ENCODE data around the gene SHB.

SHB gene

GRCh38 chr9:38064842-38065368 is 4.1 kb downstream of the SHB start:
- no peak overlapping the region for H3K4me3 ChIP-seq (ENCODE audit: low read depth, low read length)
- no peak for TF ChIP-seq CTCF (IDR thresholded peaks at IDR 0.05; ENCODE audit: insufficient read depth, low read depth, low read length, missing control alignments)
- DNase-seq (ENCODE audit: low read depth) = no peak

GRCh38 chr9:38063363-38063707 is 5.7 kb downstream of the SHB start:
- H3K4me3 ChIP-seq (ENCODE audit: low read depth, low read length) = no peak overlapping the region
- TF ChIP-seq CTCF (IDR thresholded peaks at IDR 0.05; ENCODE audit: insufficient read depth, low read depth, low read length, missing control alignments) = no peak
- DNase-seq (ENCODE audit: low read depth) = no peak

DNA sequence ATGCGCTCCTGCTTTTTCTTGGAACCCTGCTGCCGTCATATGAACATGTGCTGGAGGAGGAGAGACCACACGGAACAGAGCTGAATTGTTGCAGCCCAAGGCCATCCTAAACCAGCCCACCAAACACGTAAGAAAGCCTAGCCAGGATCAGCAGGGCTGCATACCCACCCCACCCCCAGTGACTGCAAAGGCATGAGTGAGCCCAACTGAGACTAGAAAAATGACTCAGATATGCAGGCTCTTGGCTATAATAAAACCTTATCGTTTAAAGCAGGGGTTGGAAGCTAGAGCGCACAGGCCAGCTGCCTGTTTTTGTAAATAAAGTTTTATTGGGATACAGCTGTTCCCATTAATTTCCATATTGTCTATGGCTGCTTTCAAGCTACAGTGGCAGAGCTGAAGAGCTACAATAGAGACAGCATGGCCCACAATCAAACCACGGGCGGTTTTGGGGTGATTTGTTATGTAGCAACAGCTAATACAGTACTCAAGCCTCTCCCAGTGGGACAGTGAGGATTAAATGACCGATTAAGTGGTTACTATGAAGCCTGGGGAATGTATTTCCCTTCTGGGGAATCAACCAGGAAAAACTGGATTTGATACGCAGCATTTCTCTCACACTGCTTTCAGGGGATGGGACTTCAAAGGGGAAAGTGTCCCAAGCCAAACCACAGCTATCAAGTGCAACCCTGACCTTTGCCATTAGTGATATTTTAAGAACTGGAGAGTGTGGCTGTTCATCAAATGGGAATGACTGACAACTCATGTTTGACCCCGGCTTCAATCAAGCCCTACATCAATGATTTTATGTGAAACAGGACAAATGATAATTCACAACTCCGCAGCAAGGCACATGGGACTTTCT is 6.3 kb downstream of the SHB start:
- DNase-seq (ENCODE audit: low read depth) = peak; percentile 48
- TF ChIP-seq CTCF (IDR thresholded peaks at IDR 0.05; ENCODE audit: insufficient read depth, low read depth, low read length, missing control alignments) = no peak
- no peak overlapping the region for H3K4me3 ChIP-seq (ENCODE audit: low read depth, low read length)

DNA sequence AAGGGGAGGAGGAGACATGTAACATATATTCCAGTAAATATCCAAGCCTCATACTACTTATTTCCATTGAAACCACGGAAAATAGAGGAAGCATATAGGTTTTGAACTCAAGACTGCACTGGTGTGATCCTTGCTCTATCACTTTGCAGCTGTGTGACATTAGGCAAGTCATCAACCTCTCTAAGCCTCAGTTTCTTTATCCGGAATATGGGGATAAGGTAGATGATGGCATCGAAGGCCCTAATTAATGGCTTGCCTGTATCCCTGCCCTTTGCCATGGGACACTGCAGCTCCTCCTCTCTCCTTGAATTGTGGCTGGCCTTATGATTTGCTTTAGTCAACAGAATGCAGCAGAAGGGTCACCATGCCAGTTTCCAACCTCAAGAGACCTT is 6.9 kb downstream of the SHB start:
- no peak for DNase-seq (ENCODE audit: low read depth)
- TF ChIP-seq CTCF (IDR thresholded peaks at IDR 0.05; ENCODE audit: insufficient read depth, low read depth, low read length, missing control alignments) = no peak
- no peak overlapping the region for H3K4me3 ChIP-seq (ENCODE audit: low read depth, low read length)

- no peak overlapping the region for H3K4me3 ChIP-seq (ENCODE audit: low read depth, low read length)
- DNase-seq (ENCODE audit: low read depth) = peak; percentile 83
- TF ChIP-seq CTCF (IDR thresholded peaks at IDR 0.05; ENCODE audit: insufficient read depth, low read depth, low read length, missing control alignments) = no peak
Measured at GRCh38 chr9:38061326-38061977, 7.6 kb downstream of the SHB start.

DNA sequence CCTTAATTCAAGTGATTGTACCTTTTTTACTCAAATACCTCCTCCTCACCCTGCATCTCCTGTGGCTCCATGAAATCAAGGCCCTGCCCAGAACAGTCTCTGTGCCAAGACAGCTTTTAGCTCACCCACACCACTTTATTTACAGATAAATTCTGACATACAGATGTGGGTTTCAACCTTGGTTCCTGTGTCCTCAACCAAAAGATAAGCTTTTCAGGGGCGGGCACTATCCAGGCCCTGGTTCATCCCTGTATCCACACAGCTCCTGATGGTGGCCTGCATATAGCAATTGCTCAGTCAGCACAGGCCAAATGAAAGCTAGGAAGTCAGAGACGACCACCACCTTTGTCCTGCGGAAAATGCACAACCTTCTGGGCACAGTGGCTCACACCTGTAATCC is 8.3 kb downstream of the SHB start:
- TF ChIP-seq CTCF (IDR thresholded peaks at IDR 0.05; ENCODE audit: insufficient read depth, low read depth, low read length, missing control alignments) = no peak
- no peak for DNase-seq (ENCODE audit: low read depth)
- no peak overlapping the region for H3K4me3 ChIP-seq (ENCODE audit: low read depth, low read length)
